Measurements from ENCODE around the gene AP1AR. TPM values are rescaled to one million over a fixed set of nuclear protein-coding genes. Genes with fewer than 3 reads are reported as not detected.

Gene AP1AR
- total RNA-seq, 2 experiments from 2014 or later, result 18.2 to 39.2 TPM

GRCh38 chr4:112296949-112297880 lies 65.6 kb downstream of the AP1AR start, which contains the start of gene ALPK1:
ALPK1 (plus strand) TSS chr4:112297369.
- Histone ChIP-seq H3K36me3 (ENCODE audit: insufficient read depth, low read length) (no peaks in the 10 kb centered on the region), H3K9me3 (ENCODE audit: low read length) (no peaks in the 10 kb centered on the region; the same call in 1 of the 2 replicates), H3K4me2 (ENCODE audit: low read length) (peak within 1 kb of the TSS; percentile 88), H4K20me1 (ENCODE audit: insufficient read depth, low read length) (no peaks in the 10 kb centered on the region), H3K27ac (ENCODE audit: low read depth, low read length, poor library complexity, severe bottlenecking) (peak within 1 kb of the TSS; percentile 62), H3K9me2 (ENCODE audit: insufficient read depth, low read length) (no peaks in the 10 kb centered on the region), H3K4me3 (ENCODE audit: low read depth, low read length, poor library complexity, severe bottlenecking) (peak within 1 kb of the TSS; percentile 71), H2AFZ (ENCODE audit: low read length) (peak within 1 kb of the TSS; percentile 100), H3K4me1 (ENCODE audit: insufficient read depth, low read length, poor library complexity, severe bottlenecking) (peaks cover 33% of the 10 kb centered on the region), H3K79me2 (ENCODE audit: insufficient read depth, low read depth, low read length) (peaks cover 29% of the 10 kb centered on the region; the same call in 1 of the 2 replicates)
- TF ChIP-seq EZH2phosphoT487 (IDR thresholded peaks at IDR 0.05; ENCODE audit: borderline replicate concordance, low read depth, low read length), result no peak
- no peak for TF ChIP-seq CTCF (conservative IDR thresholded peaks at IDR 0.05; ENCODE audit: low read length)
- ChIA-PET POLR2A (interaction anchor here (0.6 to 4.3 kb wide), 6 partner anchors 10 to 345 kb away, joined by 3 to 45 read pairs (median 12); no protein-coding TSS in a partner anchor), CTCF (ENCODE audit: unreplicated experiment) (interaction anchor here (0.8 to 1.4 kb wide), 3 partner anchors 11 to 15 kb away, joined by 3 to 5 read pairs (median 4); no protein-coding TSS in a partner anchor)
- BruUV-seq (replicated peaks), result no TSS peak
- peak; percentile 81 for DNase-seq (ENCODE audit: low spot score)
- intact Hi-C loops (cut with micrococcal nuclease; ENCODE audit: unreplicated experiment), result no loop called here

GRCh38 chr4:112299721-112300120 lies 68.1 kb downstream of the AP1AR start:
- Histone ChIP-seq H3K4me3 (ENCODE audit: low read depth, low read length, poor library complexity, severe bottlenecking) (no peak overlapping the region), H2AFZ (ENCODE audit: low read length) (no peak overlapping the region), H3K9me2 (ENCODE audit: insufficient read depth, low read length) (no peaks in the 10 kb centered on the region), H3K79me2 (ENCODE audit: insufficient read depth, low read depth, low read length) (peaks cover 29% of the 10 kb centered on the region; the same call in 1 of the 2 replicates), H3K36me3 (ENCODE audit: insufficient read depth, low read length) (no peaks in the 10 kb centered on the region; the same call in 1 of the 2 replicates), H4K20me1 (ENCODE audit: insufficient read depth, low read length) (no peaks in the 10 kb centered on the region), H3K9me3 (ENCODE audit: low read length) (no peaks in the 10 kb centered on the region), H3K4me2 (ENCODE audit: low read length) (no peak overlapping the region), H3K27ac (ENCODE audit: low read depth, low read length, poor library complexity, severe bottlenecking) (no peak overlapping the region), H3K4me1 (ENCODE audit: insufficient read depth, low read length, poor library complexity, severe bottlenecking) (peaks cover 44% of the 10 kb centered on the region)
- intact Hi-C loops (cut with micrococcal nuclease; ENCODE audit: unreplicated experiment), result no loop called here
- TF ChIP-seq EZH2phosphoT487 (IDR thresholded peaks at IDR 0.05; ENCODE audit: borderline replicate concordance, low read depth, low read length), result no peak
- TF ChIP-seq CTCF (conservative IDR thresholded peaks at IDR 0.05; ENCODE audit: low read length), result no peak
- ChIA-PET POLR2A (interaction anchor here (0.8 to 4.3 kb wide), 6 partner anchors 8 to 21 kb away, joined by 3 to 45 read pairs (median 8); no protein-coding TSS in a partner anchor), CTCF (ENCODE audit: unreplicated experiment) (no interaction called here)
- BruUV-seq (replicated peaks), result no TSS peak
- no peak for DNase-seq (ENCODE audit: low spot score)

Measured in OCI-LY7 (cell line).